H1 (cell line): ENCODE results near the gene TRAPPC2L. TPM values are rescaled to one million over a fixed set of nuclear protein-coding genes. Genes with fewer than 3 reads are reported as not detected.

ENCODE experiments used
- CHD2 ChIP-seq: IDR thresholded peaks from 2 replicates; pipeline ENCODE4 v1.6.1; 2012; ENCODE audit warnings: low read length, improper control_type of control experiment
- CTCF ChIP-seq, 3 experiments: IDR thresholded peaks; 1 replicate in 2 of 3; 2 replicates in 1 of 3; pipeline versions ENCODE4 v1.5.1 to v1.6.1; 2011; ENCODE audit warnings: low read length in 3 of 3, mild to moderate bottlenecking in 3 of 3, inconsistent platforms in 2 of 3, low read depth in 1 of 3, moderate library complexity in 1 of 3; ENCODE audit not compliant: insufficient read depth in 1 of 3; ENCODE audit errors: control extremely low read depth in 1 of 3
- JUND ChIP-seq: IDR thresholded peaks from 2 replicates; pipeline ENCODE4 v1.6.1; 2011; ENCODE audit warnings: mild to moderate bottlenecking, improper control_type of control experiment, low read length
- PHF8 ChIP-seq: fragments of 200-600 bp; sonication (generic); conservative IDR thresholded peaks from 2 replicates; pipeline ENCODE4 v1.7.1; 2012; ENCODE audit warnings: low read depth, mild to moderate bottlenecking, inconsistent platforms, low read length, moderate library complexity
- ZNF274 ChIP-seq: IDR thresholded peaks from 2 replicates; pipeline ENCODE4 v1.7.0; 2012; ENCODE audit warnings: low read length, borderline replicate concordance; ENCODE audit errors: extremely low read depth
- polyA plus RNA-seq, 7 experiments: library from polyadenylated mRNA; depleted of rRNA in 3 of 7; stranded (reverse) in 5 of 7; unstranded in 2 of 7; fragments of >200 nt in 5 of 7; fragments of 200-250 nt in 2 of 7; gene quantifications; 1 replicate in 5 of 7; 2 replicates in 1 of 7; 4 replicates in 1 of 7; pipeline versions ENCODE4 v1.2.1 to v1.2.3, GENCODE V29; 2011 to 2013; ENCODE audit warnings: missing spikeins in 2 of 7, mixed read lengths in 2 of 7
- total RNA-seq: library from RNA; stranded (reverse); fragmentation: NEBNext Ultra II Directional; extraction: Animal tissue kit (Norgen Biotek cat#: 25700); gene quantifications from 2 replicates; pipeline ENCODE4 v1.2.1, GENCODE V29; 2021
- TF ChIP-seq, protein P1 (sequence below): IDR thresholded peaks from 2 replicates; pipeline ENCODE4 v1.6.1; 2012; ENCODE audit warnings: inconsistent platforms
- TF ChIP-seq, protein P2 (sequence below): IDR thresholded peaks from 2 replicates; pipeline ENCODE4 v1.6.1; 2011; ENCODE audit warnings: low read depth, mild to moderate bottlenecking, low read length; ENCODE audit not compliant: insufficient read depth

The TRAPPC2L gene
- total and polyA plus RNA-seq, 2 of the 8 experiments (the other 6 are each of a cell fraction or from before 2014, with no cell fraction given): 98.7 to 133 TPM

GRCh38 chr16:88809068-88809675 is 47.8 kb upstream of the TRAPPC2L start (continued):
- TF ChIP-seq ZNF274: no peak
- TF ChIP-seq PHF8: no peak
- TF ChIP-seq CTCF (IDR thresholded peaks at IDR 0.05; ENCODE audit: control extremely low read depth in 1 of 3, insufficient read depth in 1 of 3, low read depth in 1 of 3, low read length in 3 of 3): no peak
- TF ChIP-seq, protein P1, sequence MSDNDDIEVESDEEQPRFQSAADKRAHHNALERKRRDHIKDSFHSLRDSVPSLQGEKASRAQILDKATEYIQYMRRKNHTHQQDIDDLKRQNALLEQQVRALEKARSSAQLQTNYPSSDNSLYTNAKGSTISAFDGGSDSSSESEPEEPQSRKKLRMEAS: no peak
- TF ChIP-seq JUND: no peak
- no peak for TF ChIP-seq CHD2
- TF ChIP-seq, protein P2, sequence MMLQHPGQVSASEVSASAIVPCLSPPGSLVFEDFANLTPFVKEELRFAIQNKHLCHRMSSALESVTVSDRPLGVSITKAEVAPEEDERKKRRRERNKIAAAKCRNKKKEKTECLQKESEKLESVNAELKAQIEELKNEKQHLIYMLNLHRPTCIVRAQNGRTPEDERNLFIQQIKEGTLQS: no peak
